OCI-LY7 (cell line): ENCODE measurements around the gene C15orf40. TPM values are rescaled to one million over a fixed set of nuclear protein-coding genes. Genes with fewer than 3 reads are reported as not detected.

Experiments
- BruUV-seq: library from RNA; stranded (reverse); fragments of 400-500 nt; replicated peaks from 2 replicates; lab custom pipeline; 2021; lab: Mats Ljungman, UMichigan
- CTCF ChIA-PET: fragments of 300-600 bp; sonication (Branson Sonifier 250); formaldehyde crosslinking; loops from one replicate; lab custom pipeline; 2022; ENCODE audit warnings: antibody characterized with exemption; ENCODE audit not compliant: unreplicated experiment; lab: Charles Lee
- POLR2A ChIA-PET: fragments of 300-600 bp; sonication (Branson Sonifier 250); formaldehyde crosslinking; loops from one replicate; lab custom pipeline; 2022; ENCODE audit warnings: antibody characterized with exemption; lab: Charles Lee
- DNase-seq: peaks from one replicate; pipeline ENCODE4 v3.0.0-alpha.2; 2015; ENCODE audit warnings: low spot score
- H2AFZ ChIP-seq: fragments of 200-600 bp; sonication (generic), shearing (Covaris generic); 2 replicates; pipeline ENCODE4 v1.6.1; 2014; ENCODE audit warnings: mild to moderate bottlenecking, antibody characterized with exemption, low read length, moderate library complexity
- H3K27ac ChIP-seq: fragments of 200-600 bp; sonication (generic); 2 replicates; pipeline ENCODE4 v1.5.1; 2014; ENCODE audit warnings: mixed run types, low read depth, mild to moderate bottlenecking, moderate library complexity, low read length, inconsistent platforms; ENCODE audit not compliant: poor library complexity, severe bottlenecking
- H3K36me3 ChIP-seq: fragments of 200-600 bp; sonication (generic); 2 replicates; pipeline ENCODE4 v1.6.1; 2014; ENCODE audit warnings: mild to moderate bottlenecking, antibody characterized with exemption, low read length, moderate library complexity, mixed read lengths; ENCODE audit not compliant: insufficient read depth
- H3K4me1 ChIP-seq: fragments of 200-600 bp; sonication (generic); 2 replicates; pipeline ENCODE4 v1.5.1; 2014; ENCODE audit warnings: mild to moderate bottlenecking, low read length; ENCODE audit not compliant: insufficient read depth, poor library complexity, severe bottlenecking
- H3K4me2 ChIP-seq: fragments of 200-600 bp; sonication (generic); 2 replicates; pipeline ENCODE4 v1.6.1; 2014; ENCODE audit warnings: mild to moderate bottlenecking, low read length
- H3K4me3 ChIP-seq: fragments of 200-600 bp; sonication (generic); 2 replicates; pipeline ENCODE4 v1.5.1; 2014; ENCODE audit warnings: mild to moderate bottlenecking, low read depth, low read length; ENCODE audit not compliant: poor library complexity, severe bottlenecking
- H3K79me2 ChIP-seq: fragments of 200-600 bp; sonication (generic); 2 replicates; pipeline ENCODE4 v1.6.1; 2016; ENCODE audit warnings: low read depth, mild to moderate bottlenecking, low read length, moderate library complexity, mixed read lengths; ENCODE audit not compliant: insufficient read depth
- H3K9me2 ChIP-seq: fragments of 200-600 bp; sonication (generic); 2 replicates; pipeline ENCODE4 v1.6.1; 2016; ENCODE audit warnings: mild to moderate bottlenecking, low read length, mixed read lengths; ENCODE audit not compliant: insufficient read depth
- H3K9me3 ChIP-seq: fragments of 200-600 bp; sonication (generic); 2 replicates; pipeline ENCODE4 v1.6.1; 2014; ENCODE audit warnings: mild to moderate bottlenecking, mixed run types, low read length, mixed read lengths
- H4K20me1 ChIP-seq: fragments of 200-600 bp; sonication (generic); 2 replicates; pipeline ENCODE4 v1.6.1; 2014; ENCODE audit warnings: mild to moderate bottlenecking, antibody characterized with exemption, low read length, moderate library complexity, mixed read lengths; ENCODE audit not compliant: insufficient read depth
- CTCF ChIP-seq: fragments of 200-600 bp; sonication (generic); conservative IDR thresholded peaks from 2 replicates; pipeline ENCODE4 v1.5.1; 2014; ENCODE audit warnings: mild to moderate bottlenecking, antibody characterized with exemption, low read length, moderate library complexity, mixed read lengths
- EZH2phosphoT487 ChIP-seq: fragments of 200-600 bp; sonication (generic); IDR thresholded peaks from 2 replicates; pipeline ENCODE4 v1.6.1; 2018; ENCODE audit warnings: low read depth, borderline replicate concordance, mild to moderate bottlenecking, mixed run types, antibody characterized with exemption, low read length, moderate library complexity, mixed read lengths
- intact Hi-C: fragments of 100-400 bp; cut with micrococcal nuclease; formaldehyde crosslinking; loops from one replicate; pipeline ENCODE4 v1.10.0; 2022; ENCODE audit not compliant: unreplicated experiment
- total RNA-seq, 2 experiments: library from RNA; depleted of rRNA in 1 of 2; stranded (reverse); fragments of >200 nt in 1 of 2; shearing (Covaris generic) in 1 of 2; gene quantifications; 2 replicates each; pipeline ENCODE4 v1.2.3, GENCODE V29; 2014 to 2022

Gene C15orf40
- total RNA-seq, 2 experiments from 2014 or later: 33.8 to 37.9 TPM

DNA sequence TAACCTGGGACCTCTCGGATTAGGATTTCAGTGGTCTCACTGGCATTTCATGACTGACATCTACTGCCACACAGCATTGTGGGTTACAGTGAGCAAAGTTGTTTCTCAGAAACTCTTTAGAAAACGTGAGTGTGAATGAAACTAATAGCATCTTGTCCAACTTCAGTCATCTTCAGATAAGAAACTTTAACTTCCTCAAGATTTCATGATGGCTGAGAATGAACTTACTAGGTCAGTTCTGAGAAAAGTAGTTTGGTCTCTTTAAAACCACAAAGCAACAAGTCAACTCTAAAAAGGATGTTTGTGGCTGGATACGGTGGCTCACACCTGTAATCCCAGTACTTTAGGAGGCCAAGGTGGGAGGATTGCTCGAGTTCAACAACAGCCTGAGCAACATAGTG, 44.8 kb downstream of the C15orf40 start:
- H2AFZ ChIP-seq: no peak overlapping the region
- intact Hi-C loops: no loop called here
- no peaks in the 10 kb centered on the region for H3K36me3 ChIP-seq
- POLR2A ChIA-PET: no interaction called here
- H3K4me3 ChIP-seq: no peak overlapping the region
- TF ChIP-seq EZH2phosphoT487 (no peak), CTCF (no peak)
- H4K20me1 ChIP-seq: no peaks in the 10 kb centered on the region
- no peak overlapping the region for H3K27ac ChIP-seq
- H3K4me1 ChIP-seq: no peaks in the 10 kb centered on the region
- no peaks in the 10 kb centered on the region for H3K9me3 ChIP-seq
- no peaks in the 10 kb centered on the region for H3K9me2 ChIP-seq
- CTCF ChIA-PET: no interaction called here
- no peak for DNase-seq
- no peak overlapping the region for H3K4me2 ChIP-seq
- H3K79me2 ChIP-seq: no peaks in the 10 kb centered on the region
- no TSS peak for BruUV-seq

DNA sequence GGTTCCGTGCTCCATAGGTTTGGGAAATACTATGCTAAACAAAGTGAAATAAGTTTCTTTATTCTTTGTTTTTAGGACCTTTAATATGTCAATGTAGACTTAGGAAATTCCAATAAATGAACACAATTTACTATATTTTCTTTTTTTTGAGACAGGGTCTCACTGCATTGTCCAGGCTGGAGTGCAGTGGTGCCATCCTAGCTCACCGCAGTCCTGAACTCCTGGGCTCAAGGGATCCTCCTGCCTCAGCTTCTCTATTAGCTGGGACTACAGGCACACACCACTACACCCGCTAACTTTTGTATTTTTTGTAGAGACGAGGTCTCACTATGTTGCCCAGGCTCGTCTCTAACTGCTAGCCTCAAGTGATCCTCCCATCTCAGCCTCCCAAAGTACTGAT, 46.5 kb downstream of the C15orf40 start:
- Histone ChIP-seq H3K36me3 (no peaks in the 10 kb centered on the region), H3K4me1 (no peaks in the 10 kb centered on the region), H4K20me1 (no peaks in the 10 kb centered on the region), H3K4me2 (no peak overlapping the region), H2AFZ (no peak overlapping the region), H3K9me3 (no peaks in the 10 kb centered on the region), H3K79me2 (no peaks in the 10 kb centered on the region), H3K27ac (no peak overlapping the region), H3K4me3 (no peak overlapping the region), H3K9me2 (no peaks in the 10 kb centered on the region)
- no peak for TF ChIP-seq CTCF
- no peak for TF ChIP-seq EZH2phosphoT487
- BruUV-seq: no TSS peak
- DNase-seq: no peak
- CTCF ChIA-PET: no interaction called here
- POLR2A ChIA-PET: no interaction called here
- intact Hi-C loops: no loop called here

- no peak overlapping the region for H3K27ac ChIP-seq
- no peaks in the 10 kb centered on the region for H3K9me3 ChIP-seq
- DNase-seq: no peak
- H4K20me1 ChIP-seq: no peaks in the 10 kb centered on the region
- POLR2A ChIA-PET: no interaction called here
- TF ChIP-seq CTCF (no peak), EZH2phosphoT487 (no peak)
- H3K36me3 ChIP-seq: no peaks in the 10 kb centered on the region
- no peaks in the 10 kb centered on the region for H3K9me2 ChIP-seq
- H3K4me2 ChIP-seq: no peak overlapping the region
- H3K79me2 ChIP-seq: no peaks in the 10 kb centered on the region
- no peak overlapping the region for H2AFZ ChIP-seq
- intact Hi-C loops: no loop called here
- H3K4me3 ChIP-seq: no peak overlapping the region
- no TSS peak for BruUV-seq
- CTCF ChIA-PET: no interaction called here
- no peaks in the 10 kb centered on the region for H3K4me1 ChIP-seq
Observed at GRCh38 chr15:82963471-82964341, 47.7 kb downstream of the C15orf40 start.
